B cell (primary cell): Measurements from ENCODE around the gene ACBD4. TPM values are rescaled to one million over a fixed set of nuclear protein-coding genes. Genes with fewer than 3 reads are reported as not detected.

ENCODE experiments used
- ATAC-seq: fragments of 200-7000 bp; cut with Tn5 transposase; one replicate; pipeline ENCODE4 v1.10.0; 2021; ENCODE audit warnings: low read depth, mild to moderate bottlenecking, moderate number of reproducible peaks, moderate library complexity
- CTCF ChIA-PET: fragments of 350-600 bp; sonication (Branson Sonifier 250); formaldehyde crosslinking; loops from one replicate; lab custom pipeline; 2021; ENCODE audit warnings: antibody characterized with exemption, inconsistent platforms; lab: Charles Lee
- POLR2A ChIA-PET: fragments of 350-600 bp; sonication (Branson Sonifier 250); formaldehyde crosslinking; loops from one replicate; lab custom pipeline; 2021; ENCODE audit warnings: antibody characterized with exemption; lab: Charles Lee
- DNase-seq: peaks from one replicate; pipeline ENCODE4 v3.0.0; 2013
- H2AFZ ChIP-seq: 2 replicates; pipeline ENCODE4 v1.6.1; 2012; ENCODE audit warnings: mild to moderate bottlenecking, low read depth, low read length; ENCODE audit not compliant: insufficient read depth, poor library complexity, severe bottlenecking
- H3K27ac ChIP-seq, 2 donors: 1 replicate in 1 of 2; 2 replicates in 1 of 2; pipeline ENCODE4 v1.5.1; 2012 to 2013; ENCODE audit warnings: low read length in 2 of 2, mild to moderate bottlenecking in 2 of 2, moderate library complexity in 1 of 2
- H3K27me3 ChIP-seq, 4 experiments: fragments of 200-600 bp in 1 of 4; sonication (generic) in 1 of 4; replicated peaks in 1 of 4; 1 replicate in 2 of 4; 2 replicates in 2 of 4; pipeline versions ENCODE4 v1.6.1 to v1.7.0; 2013 to 2016; ENCODE audit warnings: low read length in 3 of 4, mild to moderate bottlenecking in 2 of 4, mixed read lengths in 1 of 4, moderate library complexity in 1 of 4; ENCODE audit not compliant: insufficient read depth in 4 of 4, control insufficient read depth in 3 of 4; ENCODE audit errors: control extremely low read depth in 1 of 4
- H3K36me3 ChIP-seq, 2 experiments: replicated peaks in 1 of 2; 1 replicate in 1 of 2; 2 replicates in 1 of 2; pipeline versions ENCODE4 v1.6.1 to v1.7.1; 2013; ENCODE audit warnings: low read length in 1 of 2; ENCODE audit not compliant: insufficient read depth in 2 of 2, control insufficient read depth in 1 of 2; ENCODE audit errors: control extremely low read depth in 1 of 2, extremely low read depth in 1 of 2
- H3K4me1 ChIP-seq, 2 donors: fragments of 200-600 bp in 1 of 2; sonication (generic) in 1 of 2; 1 replicate in 1 of 2; 2 replicates in 1 of 2; pipeline versions ENCODE4 v1.5.1 to v1.6.1; 2013 to 2017; ENCODE audit warnings: low read length in 2 of 2; ENCODE audit not compliant: control insufficient read depth in 2 of 2, insufficient read depth in 2 of 2
- H3K4me2 ChIP-seq: replicated peaks from 2 replicates; pipeline ENCODE3; 2012; ENCODE audit warnings: mild to moderate bottlenecking, low read depth, low read length; ENCODE audit not compliant: poor library complexity, severe bottlenecking
- H3K4me3 ChIP-seq, 5 experiments: fragments of 200-600 bp in 1 of 5; sonication (generic) in 1 of 5; 1 replicate in 3 of 5; 2 replicates in 2 of 5; pipeline versions ENCODE4 v1.5.1 to v1.7.0; 2011 to 2016; ENCODE audit warnings: low read length in 4 of 5, mild to moderate bottlenecking in 4 of 5, low read depth in 2 of 5, control low read depth in 1 of 5, moderate library complexity in 1 of 5; ENCODE audit not compliant: insufficient read depth in 1 of 5; ENCODE audit errors: control extremely low read depth in 1 of 5, extremely low read depth in 1 of 5
- H3K79me2 ChIP-seq: fragments of 200-600 bp; sonication (generic); one replicate; pipeline ENCODE4 v1.6.0; 2016; ENCODE audit warnings: low read length; ENCODE audit not compliant: control insufficient read depth, insufficient read depth
- H3K9ac ChIP-seq: fragments of 200-600 bp; sonication (generic); 2 replicates; pipeline ENCODE4 v1.6.1; 2017; ENCODE audit warnings: mild to moderate bottlenecking, low read length, moderate library complexity
- H3K9me3 ChIP-seq, 3 donors: one replicate each; pipeline versions ENCODE4 v1.6.1 to v1.7.1; 2013; ENCODE audit warnings: low read length in 2 of 3; ENCODE audit not compliant: control insufficient read depth in 2 of 3, insufficient read depth in 1 of 3; ENCODE audit errors: control extremely low read depth in 1 of 3
- H4K20me1 ChIP-seq: 2 replicates; pipeline ENCODE4 v1.6.0; 2012; ENCODE audit warnings: mild to moderate bottlenecking, low read length; ENCODE audit not compliant: insufficient read depth, control insufficient read depth, poor library complexity, severe bottlenecking
- H3K27ac Mint-ChIP-seq: one replicate; pipeline ENCODE4 v1.8.0; 2021; ENCODE audit warnings: mixed read lengths
- H3K27me3 Mint-ChIP-seq: one replicate; pipeline ENCODE4 v1.8.0; 2021; ENCODE audit warnings: mixed read lengths
- H3K4me1 Mint-ChIP-seq: one replicate; pipeline ENCODE4 v1.8.0; 2021; ENCODE audit warnings: mixed read lengths
- H3K4me3 Mint-ChIP-seq: one replicate; pipeline ENCODE4 v1.8.0; 2021; ENCODE audit warnings: mixed read lengths
- H3K9me3 Mint-ChIP-seq: one replicate; pipeline ENCODE4 v1.8.0; 2022; ENCODE audit warnings: mixed read lengths; ENCODE audit not compliant: insufficient read depth
- EZH2 ChIP-seq: IDR thresholded peaks from 2 replicates; pipeline ENCODE4 v1.6.1; 2012; ENCODE audit warnings: borderline replicate concordance, low read depth, mild to moderate bottlenecking, moderate library complexity, low read length; ENCODE audit not compliant: insufficient read depth, poor library complexity, severe bottlenecking
- WGBS: methylation state at CpG from one replicate; pipeline ENCODE4 v1.1.5; 2013; ENCODE audit warnings: missing lambda C conversion rate; ENCODE audit not compliant: insufficient coverage; 5-methylcytosine and 5-hydroxymethylcytosine counted together
- intact Hi-C: fragments of 100-400 bp; cut with micrococcal nuclease; formaldehyde crosslinking; loops from one replicate; pipeline ENCODE4 v1.10.0; 2022
- polyA plus RNA-seq: library from polyadenylated mRNA; depleted of rRNA; stranded (reverse); fragments of >200 nt; gene quantifications from 2 replicates; pipeline ENCODE4 v1.2.3, GENCODE V29; 2012
- total RNA-seq, 2 donors: library from RNA; stranded (reverse); fragments of 120-200 nt in 1 of 2; gene quantifications; 1 replicate in 1 of 2; 2 replicates in 1 of 2; pipeline versions ENCODE4 v1.2.3 to v1.2.4, GENCODE V29; 2013 to 2022
- TF ChIP-seq, protein P1 (sequence below): fragments of 200-600 bp; IDR thresholded peaks from one replicate; pipeline ENCODE4 v1.8.0; 2022; ENCODE audit warnings: antibody characterized with exemption, mild to moderate bottlenecking

ACBD4 gene
- total and polyA plus RNA-seq, 2 donors (not counting 1 experiment from before 2014, with no cell fraction given): 36.8 to 39.4 TPM

DNA sequence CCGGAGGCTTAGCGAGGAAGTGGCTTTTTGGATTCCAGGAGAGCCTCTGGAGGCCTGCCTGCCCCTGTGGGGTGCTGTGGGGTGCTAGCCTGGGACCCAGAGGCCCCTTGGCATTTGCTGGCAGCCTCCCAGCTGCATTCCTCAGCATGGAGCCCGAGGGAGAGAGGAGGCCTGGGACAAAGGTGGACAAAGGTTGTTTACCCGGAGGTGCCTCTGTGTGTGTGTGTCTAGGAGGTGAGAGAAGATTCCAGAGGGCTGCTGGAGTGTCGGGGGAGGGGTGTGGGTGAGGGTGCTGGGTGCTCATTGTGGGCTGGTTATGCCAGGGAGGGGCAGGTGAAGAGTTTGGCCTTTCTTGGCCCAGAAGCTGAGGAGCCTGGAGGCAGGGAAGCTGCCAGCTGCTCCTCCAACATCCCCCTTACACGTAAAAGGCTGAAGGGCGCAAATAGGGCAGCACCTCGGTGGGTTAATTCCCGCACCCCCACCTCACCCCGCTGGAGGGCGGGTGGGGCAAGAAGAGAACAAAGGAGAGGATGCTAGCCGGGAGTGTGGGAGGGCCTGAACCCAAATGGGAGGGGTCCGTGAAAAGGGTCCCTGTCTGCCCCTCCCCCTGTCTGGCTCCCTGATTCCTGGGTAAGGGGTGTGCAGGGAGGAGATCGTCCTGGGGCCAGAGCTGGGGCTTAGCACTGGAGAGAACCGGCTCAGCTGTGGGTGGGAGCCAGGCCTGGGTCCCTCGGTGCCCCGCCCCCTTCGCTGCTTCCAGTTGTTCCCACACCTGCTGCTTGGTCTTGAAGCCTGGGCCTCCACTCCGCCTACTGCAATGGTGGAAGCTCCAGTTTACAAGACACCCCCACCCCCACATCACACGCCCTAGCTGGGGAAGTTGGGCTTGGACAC lies 36.1 kb downstream of the ACBD4 start:
- Histone ChIP-seq H3K27me3 (no peaks in the 10 kb centered on the region), H3K4me3 (no peak overlapping the region), H3K9me3 (no peaks in the 10 kb centered on the region), H3K9ac (no peak overlapping the region), H2AFZ (peak overlapping the region; percentile 87), H3K4me2 (peak overlapping the region; percentile 76), H3K79me2 (no peaks in the 10 kb centered on the region), H3K4me1 (peaks cover 11 to 16% of the 10 kb centered on the region in 2 donors), H3K27ac (no peak overlapping the region), H4K20me1 (no peaks in the 10 kb centered on the region), H3K36me3 (no peaks in the 10 kb centered on the region)
- 76% methylated on average over 16 of the region's 20 CpGs for WGBS
- Mint-ChIP-seq H3K27ac (peak overlapping the region; percentile 97), H3K4me1 (peaks cover 12% of the 10 kb centered on the region), H3K27me3 (no peaks in the 10 kb centered on the region), H3K9me3 (no peaks in the 10 kb centered on the region), H3K4me3 (peak overlapping the region; percentile 86)
- no peak for ATAC-seq
- TF ChIP-seq EZH2: no peak
- TF ChIP-seq, protein P1, sequence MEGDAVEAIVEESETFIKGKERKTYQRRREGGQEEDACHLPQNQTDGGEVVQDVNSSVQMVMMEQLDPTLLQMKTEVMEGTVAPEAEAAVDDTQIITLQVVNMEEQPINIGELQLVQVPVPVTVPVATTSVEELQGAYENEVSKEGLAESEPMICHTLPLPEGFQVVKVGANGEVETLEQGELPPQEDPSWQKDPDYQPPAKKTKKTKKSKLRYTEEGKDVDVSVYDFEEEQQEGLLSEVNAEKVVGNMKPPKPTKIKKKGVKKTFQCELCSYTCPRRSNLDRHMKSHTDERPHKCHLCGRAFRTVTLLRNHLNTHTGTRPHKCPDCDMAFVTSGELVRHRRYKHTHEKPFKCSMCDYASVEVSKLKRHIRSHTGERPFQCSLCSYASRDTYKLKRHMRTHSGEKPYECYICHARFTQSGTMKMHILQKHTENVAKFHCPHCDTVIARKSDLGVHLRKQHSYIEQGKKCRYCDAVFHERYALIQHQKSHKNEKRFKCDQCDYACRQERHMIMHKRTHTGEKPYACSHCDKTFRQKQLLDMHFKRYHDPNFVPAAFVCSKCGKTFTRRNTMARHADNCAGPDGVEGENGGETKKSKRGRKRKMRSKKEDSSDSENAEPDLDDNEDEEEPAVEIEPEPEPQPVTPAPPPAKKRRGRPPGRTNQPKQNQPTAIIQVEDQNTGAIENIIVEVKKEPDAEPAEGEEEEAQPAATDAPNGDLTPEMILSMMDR: no peak
- no peak for DNase-seq
- intact Hi-C loops: loop anchor here (1.0 to 2.0 kb wide), 4 partner anchors 10 to 75 kb away; partner anchors contain the start of genes ACBD4, HEXIM1 and HEXIM2
- POLR2A ChIA-PET: interaction anchor here (0.6 to 3.6 kb wide), 4 partner anchors 10 to 454 kb away, joined by 3 to 23 read pairs (median 13); partner anchors contain the start of genes HEXIM1 and HEXIM2
- CTCF ChIA-PET: interaction anchor here (0.9 to 3.0 kb wide), 6 partner anchors 16 to 36 kb away, joined by 3 to 32 read pairs (median 16); partner anchors contain the start of genes ACBD4 and HEXIM1
